Activated naive CD4-positive, alpha-beta T cell treated with anti-CD3 and anti-CD28 coated beads, Interleukin-2, amount 50 U/mL, for 16 hours (primary cell): ENCODE results near the gene MYL4.
A peak's percentile ranks its signal among the peaks of the same experiment; 100 is the strongest.
"Not testable (repeated sequence)": the region's sequence is repeated elsewhere in the genome, so short reads cannot be mapped to it uniquely, and the experiment has no call there.

ENCODE experiments used
- DNase-seq: peaks from one replicate; pipeline ENCODE4 v3.0.0-alpha.2; 2020

Gene MYL4

GRCh38 chr17:47208744-47209488, at the start of gene MYL4:
Gene MYL4, plus strand, starts transcription at chr17:47209348. Its CDS starts 75 bp downstream, at chr17:47209423.
- DNase-seq: no peak

- DNase-seq: no peak
These were observed 47.0 kb upstream of the MYL4 start for GRCh38 chr17:47162013-47162622.

GRCh38 chr17:47164263-47164662, 44.9 kb upstream of the MYL4 start:
- no peak for DNase-seq

GRCh38 chr17:47165137-47165536, 44.0 kb upstream of the MYL4 start:
- DNase-seq: no peak

GRCh38 chr17:47166854-47167253, 42.3 kb upstream of the MYL4 start:
- not testable (repeated sequence) for DNase-seq

- DNase-seq: not testable (repeated sequence)
These were observed 40.3 kb upstream of the MYL4 start for GRCh38 chr17:47168896-47169295.

- DNase-seq: no peak
These were observed 38.4 kb upstream of the MYL4 start for GRCh38 chr17:47170710-47171109.

GRCh38 chr17:47172696-47173565, 36.2 kb upstream of the MYL4 start:
- no peak for DNase-seq

GRCh38 chr17:47174823-47175222, 34.3 kb upstream of the MYL4 start:
- not testable (repeated sequence) for DNase-seq

- DNase-seq: no peak
These were observed 32.7 kb upstream of the MYL4 start for GRCh38 chr17:47176389-47176826.

GRCh38 chr17:47177261-47177660, 31.9 kb upstream of the MYL4 start:
- DNase-seq: no peak

- no peak for DNase-seq
These were observed 30.0 kb upstream of the MYL4 start for GRCh38 chr17:47179141-47179540.

- no peak for DNase-seq
These were observed 28.8 kb upstream of the MYL4 start for GRCh38 chr17:47180337-47180736.

GRCh38 chr17:47180988-47181387, 28.2 kb upstream of the MYL4 start:
- not testable (repeated sequence) for DNase-seq

- DNase-seq: no peak
These were observed 24.5 kb upstream of the MYL4 start for GRCh38 chr17:47184681-47185080.

GRCh38 chr17:47188271-47188875, 20.8 kb upstream of the MYL4 start:
- DNase-seq: no peak

GRCh38 chr17:47188876-47189731, 20.0 kb upstream of the MYL4 start, which contains the start of gene CDC27:
Gene CDC27, minus strand, starts transcription at chr17:47189295. Its CDS starts 123 bp downstream, at chr17:47189172.
- peak; percentile 100 for DNase-seq

GRCh38 chr17:47189732-47190237, 19.4 kb upstream of the MYL4 start:
- DNase-seq: no peak

- no peak for DNase-seq
These were observed 18.9 kb upstream of the MYL4 start for GRCh38 chr17:47190243-47190642.

GRCh38 chr17:47190770-47191169, 18.4 kb upstream of the MYL4 start:
- DNase-seq: no peak

- no peak for DNase-seq
These were observed 16.6 kb upstream of the MYL4 start for GRCh38 chr17:47192554-47192953.
